ENCODE results near the gene LTV1. TPM values are rescaled to one million over a fixed set of nuclear protein-coding genes. Genes with fewer than 3 reads are reported as not detected.
"Not testable (repeated sequence)": the region's sequence is repeated elsewhere in the genome, so short reads cannot be mapped to it uniquely, and the experiment has no call there.

The LTV1 gene
- total RNA-seq, 8 experiments from 2014 or later: 14.1 to 47.5 (median 23.8) TPM

GRCh38 chr6:143855057-143855456 is 11.9 kb downstream of the LTV1 start:
- WGBS, 10 experiments: 78 to 100% (median 100%) methylated on average over 1 of the region's 1 CpG; no CpG with 5 or more reads in 3 of the 10 experiments
- H3K4me1 ChIP-seq (replicated peaks in 1 of 2); in situ Hi-C loops (cut with MboI; ENCODE audit: low pct_unique_long_range_greater_than_20kb in 2 of 9, low sequenced_read_pairs in 9 of 9, unreplicated experiment in 9 of 9); H3K4me3 ChIP-seq; H3K27ac ChIP-seq; ATAC-seq (replicated peaks in 6 of 8): not testable (repeated sequence)

GRCh38 chr6:143856762-143857161 is 13.6 kb downstream of the LTV1 start:
- H3K27ac ChIP-seq; ATAC-seq (replicated peaks in 6 of 8); in situ Hi-C loops (cut with MboI; ENCODE audit: low pct_unique_long_range_greater_than_20kb in 2 of 9, low sequenced_read_pairs in 9 of 9, unreplicated experiment in 9 of 9); H3K4me3 ChIP-seq; H3K4me1 ChIP-seq (replicated peaks in 1 of 2): not testable (repeated sequence)
- WGBS, 10 experiments: 86 to 100% (median 100%) methylated on average over 1 to 5 of the region's 6 CpGs; no CpG with 5 or more reads in 5 of the 10 experiments

- no peak for ATAC-seq (replicated peaks in 6 of 8)
- no peaks in the 10 kb centered on the region for H3K4me1 ChIP-seq (replicated peaks in 1 of 2)
- no peak overlapping the region for H3K4me3 ChIP-seq
- 77 to 100% (median 99%) methylated on average over 1 to 5 of the region's 5 CpGs for WGBS, 10 experiments
- in situ Hi-C loops (cut with MboI; ENCODE audit: low pct_unique_long_range_greater_than_20kb in 2 of 9, low sequenced_read_pairs in 9 of 9, unreplicated experiment in 9 of 9): no loop called here
- no peak overlapping the region for H3K27ac ChIP-seq
Measured at GRCh38 chr6:143857651-143858050, 14.5 kb downstream of the LTV1 start.

- H3K4me1 ChIP-seq (replicated peaks in 1 of 2): no peaks in the 10 kb centered on the region
- H3K27ac ChIP-seq: no peak overlapping the region
- in situ Hi-C loops (cut with MboI; ENCODE audit: low pct_unique_long_range_greater_than_20kb in 2 of 9, low sequenced_read_pairs in 9 of 9, unreplicated experiment in 9 of 9): no loop called here
- no peak overlapping the region for H3K4me3 ChIP-seq
- ATAC-seq (replicated peaks in 6 of 8): peak in 6 of 8 experiments; percentile 27 to 66 (median 40)
- 85 to 100% (median 94%) methylated on average over 1 to 3 of the region's 3 CpGs for WGBS, 10 experiments
Measured at GRCh38 chr6:143859891-143860660, 16.9 kb downstream of the LTV1 start.

- in situ Hi-C loops (cut with MboI; ENCODE audit: low pct_unique_long_range_greater_than_20kb in 2 of 9, low sequenced_read_pairs in 9 of 9, unreplicated experiment in 9 of 9): no loop called here
- ATAC-seq (replicated peaks in 6 of 8): no peak
- 56 to 100% (median 93%) methylated on average over 2 of the region's 2 CpGs; no CpG with 5 or more reads in 1 of the 10 experiments for WGBS, 10 experiments
- no peak overlapping the region for H3K4me3 ChIP-seq
- H3K27ac ChIP-seq: no peak overlapping the region
- no peaks in the 10 kb centered on the region for H3K4me1 ChIP-seq (replicated peaks in 1 of 2)
Measured at GRCh38 chr6:143863771-143864170, 20.6 kb downstream of the LTV1 start.

GRCh38 chr6:143864234-143864633 is 21.1 kb downstream of the LTV1 start, which contains the start of gene ZC2HC1B:
Gene ZC2HC1B, plus strand, starts transcription at chr6:143864474. Its CDS starts 66 bp downstream, at chr6:143864540.
- 0 to 100% (median 40%) methylated on average over 1 of the region's 1 CpG; no CpG with 5 or more reads in 2 of the 10 experiments for WGBS, 10 experiments
- in situ Hi-C loops (cut with MboI; ENCODE audit: low pct_unique_long_range_greater_than_20kb in 2 of 9, low sequenced_read_pairs in 9 of 9, unreplicated experiment in 9 of 9): no loop called here
- Histone ChIP-seq H3K27ac (no peak within 1 kb of the TSS), H3K4me3 (no peak within 1 kb of the TSS), H3K4me1 (replicated peaks in 1 of 2) (no peaks in the 10 kb centered on the region)
- ATAC-seq (replicated peaks in 6 of 8): no peak

GRCh38 chr6:143867236-143867635 is 24.1 kb downstream of the LTV1 start:
- H3K4me3 ChIP-seq: no peak overlapping the region
- in situ Hi-C loops (cut with MboI; ENCODE audit: low pct_unique_long_range_greater_than_20kb in 2 of 9, low sequenced_read_pairs in 9 of 9, unreplicated experiment in 9 of 9): no loop called here
- H3K4me1 ChIP-seq (replicated peaks in 1 of 2): no peaks in the 10 kb centered on the region
- ATAC-seq (replicated peaks in 6 of 8): no peak
- H3K27ac ChIP-seq: no peak overlapping the region

GRCh38 chr6:143868808-143869207 is 25.7 kb downstream of the LTV1 start:
- 71 to 100% (median 85%) methylated on average over 1 to 3 of the region's 3 CpGs for WGBS, 10 experiments
- H3K27ac ChIP-seq; in situ Hi-C loops (cut with MboI; ENCODE audit: low pct_unique_long_range_greater_than_20kb in 2 of 9, low sequenced_read_pairs in 9 of 9, unreplicated experiment in 9 of 9); H3K4me1 ChIP-seq (replicated peaks in 1 of 2); H3K4me3 ChIP-seq; ATAC-seq (replicated peaks in 6 of 8): not testable (repeated sequence)

- in situ Hi-C loops (cut with MboI; ENCODE audit: low pct_unique_long_range_greater_than_20kb in 2 of 9, low sequenced_read_pairs in 9 of 9, unreplicated experiment in 9 of 9); H3K4me3 ChIP-seq; H3K27ac ChIP-seq; ATAC-seq (replicated peaks in 6 of 8); H3K4me1 ChIP-seq (replicated peaks in 1 of 2): not testable (repeated sequence)
- 20 to 80% (median 57%) methylated on average over 1 of the region's 1 CpG; no CpG with 5 or more reads in 7 of the 10 experiments for WGBS, 10 experiments
Measured at GRCh38 chr6:143871202-143871730, 28.1 kb downstream of the LTV1 start.

GRCh38 chr6:143872201-143872600 is 29.1 kb downstream of the LTV1 start:
- in situ Hi-C loops (cut with MboI; ENCODE audit: low pct_unique_long_range_greater_than_20kb in 2 of 9, low sequenced_read_pairs in 9 of 9, unreplicated experiment in 9 of 9): no loop called here
- no peak overlapping the region for H3K4me3 ChIP-seq
- no peaks in the 10 kb centered on the region for H3K4me1 ChIP-seq (replicated peaks in 1 of 2)
- 40 to 94% (median 78%) methylated on average over 1 to 2 of the region's 2 CpGs; no CpG with 5 or more reads in 3 of the 10 experiments for WGBS, 10 experiments
- peak in 2 of 8 experiments; percentile 48 to 52 for ATAC-seq (replicated peaks in 6 of 8)
- H3K27ac ChIP-seq: no peak overlapping the region

GRCh38 chr6:143873600-143873999 is 30.5 kb downstream of the LTV1 start:
- H3K4me3 ChIP-seq; H3K4me1 ChIP-seq (replicated peaks in 1 of 2); in situ Hi-C loops (cut with MboI; ENCODE audit: low pct_unique_long_range_greater_than_20kb in 2 of 9, low sequenced_read_pairs in 9 of 9, unreplicated experiment in 9 of 9); H3K27ac ChIP-seq: not testable (repeated sequence)
- 24 to 100% (median 82%) methylated on average over 1 to 3 of the region's 4 CpGs; no CpG with 5 or more reads in 2 of the 10 experiments for WGBS, 10 experiments
- ATAC-seq (replicated peaks in 6 of 8): peak in 3 of 8 experiments; percentile 8 to 55 (median 42)

GRCh38 chr6:143874503-143874902 is 31.4 kb downstream of the LTV1 start:
- H3K4me3 ChIP-seq; H3K27ac ChIP-seq; H3K4me1 ChIP-seq (replicated peaks in 1 of 2); ATAC-seq (replicated peaks in 6 of 8); in situ Hi-C loops (cut with MboI; ENCODE audit: low pct_unique_long_range_greater_than_20kb in 2 of 9, low sequenced_read_pairs in 9 of 9, unreplicated experiment in 9 of 9): not testable (repeated sequence)

- 29 to 100% (median 78%) methylated on average over 1 of the region's 1 CpG; no CpG with 5 or more reads in 5 of the 10 experiments for WGBS, 10 experiments
- Histone ChIP-seq H3K4me1 (replicated peaks in 1 of 2) (no peaks in the 10 kb centered on the region), H3K4me3 (no peak overlapping the region), H3K27ac (no peak overlapping the region)
- ATAC-seq (replicated peaks in 6 of 8): peak in 2 of 8 experiments; percentile 62 to 72
- in situ Hi-C loops (cut with MboI; ENCODE audit: low pct_unique_long_range_greater_than_20kb in 2 of 9, low sequenced_read_pairs in 9 of 9, unreplicated experiment in 9 of 9): no loop called here
Measured at GRCh38 chr6:143877584-143878271, 34.6 kb downstream of the LTV1 start.
